Measurements from ENCODE around the gene NTN1. TPM values are rescaled to one million over a fixed set of nuclear protein-coding genes. Genes with fewer than 3 reads are reported as not detected.

Gene NTN1
- total and polyA plus RNA-seq, 9 donors, result 0.28 to 12.5 (median 1.8) TPM

- Histone ChIP-seq H3K36me3 (no peaks in the 10 kb centered on the region), H3K27me3 (no peaks in the 10 kb centered on the region), H3K27ac (no peak overlapping the region), H3K9me3 (no peaks in the 10 kb centered on the region), H3K4me1 (ENCODE audit: insufficient read depth) (peaks cover 4% of the 10 kb centered on the region), H3K4me3 (no peak overlapping the region)
- intact Hi-C loops (cut with DNase I), result no loop called here
- 82 to 93% (median 84%) methylated on average over 6 of the region's 6 CpGs for WGBS, 3 donors
- no peak for TF ChIP-seq POLR2A (IDR thresholded peaks at IDR 0.05)
- TF ChIP-seq CTCF (IDR thresholded peaks at IDR 0.05), result no peak
- TF ChIP-seq EP300 (IDR thresholded peaks at IDR 0.05), result no peak
- no peak for DNase-seq
Measured at GRCh38 chr17:9158544-9159452, 137.5 kb downstream of the NTN1 start.

GRCh38 chr17:9162275-9162985 is 141.1 kb downstream of the NTN1 start:
- 86 to 90% (median 90%) methylated on average over 31 of the region's 31 CpGs for WGBS, 3 donors
- intact Hi-C loops (cut with DNase I), result no loop called here
- Histone ChIP-seq H3K27me3 (no peaks in the 10 kb centered on the region), H3K36me3 (no peaks in the 10 kb centered on the region), H3K4me1 (ENCODE audit: insufficient read depth) (peaks cover 4% of the 10 kb centered on the region), H3K9me3 (no peaks in the 10 kb centered on the region), H3K27ac (no peak overlapping the region), H3K4me3 (no peak overlapping the region)
- DNase-seq, result no peak
- TF ChIP-seq EP300 (IDR thresholded peaks at IDR 0.05) (no peak), POLR2A (IDR thresholded peaks at IDR 0.05) (no peak), CTCF (IDR thresholded peaks at IDR 0.05) (no peak)

- H3K27ac ChIP-seq, result no peak overlapping the region
- H3K36me3 ChIP-seq, result no peaks in the 10 kb centered on the region
- intact Hi-C loops (cut with DNase I), result no loop called here
- WGBS, 3 donors, result 90 to 93% (median 93%) methylated on average over 9 of the region's 9 CpGs
- DNase-seq, result no peak
- H3K27me3 ChIP-seq, result no peaks in the 10 kb centered on the region
- H3K4me1 ChIP-seq (ENCODE audit: insufficient read depth), result peaks cover 4% of the 10 kb centered on the region
- no peaks in the 10 kb centered on the region for H3K9me3 ChIP-seq
- no peak overlapping the region for H3K4me3 ChIP-seq
- TF ChIP-seq CTCF (IDR thresholded peaks at IDR 0.05) (no peak), EP300 (IDR thresholded peaks at IDR 0.05) (no peak), POLR2A (IDR thresholded peaks at IDR 0.05) (no peak)
Measured at GRCh38 chr17:9166788-9167187, 145.5 kb downstream of the NTN1 start.

GRCh38 chr17:9167379-9167778 is 146.1 kb downstream of the NTN1 start:
- Histone ChIP-seq H3K27ac (no peak overlapping the region), H3K4me3 (no peak overlapping the region), H3K9me3 (no peaks in the 10 kb centered on the region), H3K27me3 (no peaks in the 10 kb centered on the region), H3K36me3 (no peaks in the 10 kb centered on the region), H3K4me1 (ENCODE audit: insufficient read depth) (peaks cover 4% of the 10 kb centered on the region)
- WGBS, 3 donors, result 77 to 84% (median 83%) methylated on average over 6 of the region's 6 CpGs
- DNase-seq, result no peak
- TF ChIP-seq CTCF (IDR thresholded peaks at IDR 0.05) (no peak), POLR2A (IDR thresholded peaks at IDR 0.05) (no peak), EP300 (IDR thresholded peaks at IDR 0.05) (no peak)
- intact Hi-C loops (cut with DNase I), result no loop called here

All from ovary (tissue), 9 donors.